H1 (cell line): ENCODE data around the gene NDUFB2.

Experiments used
- CTCF ChIP-seq, 3 experiments: IDR thresholded peaks; 1 replicate in 2 of 3; 2 replicates in 1 of 3; pipeline versions ENCODE4 v1.5.1 to v1.6.1; 2011; ENCODE audit warnings: low read length in 3 of 3, mild to moderate bottlenecking in 3 of 3, inconsistent platforms in 2 of 3, low read depth in 1 of 3, moderate library complexity in 1 of 3; ENCODE audit not compliant: insufficient read depth in 1 of 3; ENCODE audit errors: control extremely low read depth in 1 of 3
- EGR1 ChIP-seq: IDR thresholded peaks from 2 replicates; pipeline ENCODE4 v1.6.1; 2011; ENCODE audit warnings: low read depth, low read length, borderline replicate concordance
- EZH2 ChIP-seq: fragments of 200-600 bp; sonication (generic); IDR thresholded peaks from 2 replicates; pipeline ENCODE4 v1.7.1; 2012; ENCODE audit warnings: low read depth, mild to moderate bottlenecking, moderate library complexity, low read length, inconsistent platforms; ENCODE audit not compliant: severe bottlenecking
- POLR2A ChIP-seq, 2 experiments: IDR thresholded peaks; 1 replicate in 1 of 2; 2 replicates in 1 of 2; pipeline ENCODE4 v1.6.1; 2011; ENCODE audit warnings: low read depth in 2 of 2, low read length in 2 of 2, mild to moderate bottlenecking in 2 of 2; ENCODE audit errors: control extremely low read depth in 1 of 2
- SIX5 ChIP-seq: IDR thresholded peaks from 2 replicates; pipeline ENCODE4 v1.6.1; 2011; ENCODE audit warnings: mild to moderate bottlenecking, low read depth, low read length
- TF ChIP-seq, protein P1 (sequence below): IDR thresholded peaks from 2 replicates; pipeline ENCODE4 v1.6.1; 2012; ENCODE audit warnings: inconsistent platforms
- TF ChIP-seq, protein P2 (sequence below): IDR thresholded peaks from 2 replicates; pipeline ENCODE4 v1.6.1; 2012; ENCODE audit warnings: inconsistent platforms

- TF ChIP-seq, protein P1, sequence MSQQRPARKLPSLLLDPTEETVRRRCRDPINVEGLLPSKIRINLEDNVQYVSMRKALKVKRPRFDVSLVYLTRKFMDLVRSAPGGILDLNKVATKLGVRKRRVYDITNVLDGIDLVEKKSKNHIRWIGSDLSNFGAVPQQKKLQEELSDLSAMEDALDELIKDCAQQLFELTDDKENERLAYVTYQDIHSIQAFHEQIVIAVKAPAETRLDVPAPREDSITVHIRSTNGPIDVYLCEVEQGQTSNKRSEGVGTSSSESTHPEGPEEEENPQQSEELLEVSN: no peak
- TF ChIP-seq EZH2 (no peak), SIX5 (no peak), POLR2A (IDR thresholded peaks at IDR 0.05; ENCODE audit: control extremely low read depth in 1 of 2, low read depth in 2 of 2, low read length in 2 of 2) (no peak), EGR1 (no peak), CTCF (IDR thresholded peaks at IDR 0.05; ENCODE audit: control extremely low read depth in 1 of 3, insufficient read depth in 1 of 3, low read depth in 1 of 3, low read length in 3 of 3) (no peak)
- TF ChIP-seq, protein P2, sequence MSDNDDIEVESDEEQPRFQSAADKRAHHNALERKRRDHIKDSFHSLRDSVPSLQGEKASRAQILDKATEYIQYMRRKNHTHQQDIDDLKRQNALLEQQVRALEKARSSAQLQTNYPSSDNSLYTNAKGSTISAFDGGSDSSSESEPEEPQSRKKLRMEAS: no peak
Observed at GRCh38 chr7:140686921-140687320, 9.6 kb upstream of the NDUFB2 start.
